HepG2 (cell line): Measurements from ENCODE around the gene ANO9.

ENCODE experiments used
- CTCF ChIP-seq: sonication (generic); formaldehyde crosslinking; IDR thresholded peaks from 2 replicates; pipeline ENCODE4 v1.5.0; 2020; ENCODE audit warnings: mild to moderate bottlenecking, missing genetic modification reagents, moderate library complexity
- ELK4 ChIP-seq: sonication (generic); formaldehyde crosslinking; IDR thresholded peaks from 2 replicates; pipeline ENCODE4 v1.9.0; 2021; ENCODE audit warnings: missing genetic modification reagents, borderline replicate concordance
- HDAC2 ChIP-seq: sonication (generic); formaldehyde crosslinking; IDR thresholded peaks from 2 replicates; pipeline ENCODE4 v1.4.0; 2020; ENCODE audit warnings: missing genetic modification reagents
- HMGXB4 ChIP-seq, 2 experiments: sonication (generic) in 1 of 2; formaldehyde crosslinking in 1 of 2; IDR thresholded peaks; 2 replicates each; pipeline versions ENCODE4 v1.4.0 to v1.6.1; 2018 to 2020; ENCODE audit warnings: missing genetic modification reagents in 2 of 2, borderline replicate concordance in 1 of 2, low read depth in 1 of 2, mild to moderate bottlenecking in 1 of 2, missing biosample characterization in 1 of 2
- NCOA1 ChIP-seq: sonication (generic); formaldehyde crosslinking; IDR thresholded peaks from 2 replicates; pipeline ENCODE4 v1.9.0; 2021; ENCODE audit warnings: missing genetic modification reagents
- NR2F1 ChIP-seq, 2 experiments: fragments of 450-650 bp in 1 of 2; formaldehyde crosslinking in 1 of 2; IDR thresholded peaks; 2 replicates each; pipeline versions ENCODE4 v1.5.0 to v1.6.1; 2016 to 2020; ENCODE audit warnings: mild to moderate bottlenecking in 1 of 2, missing compliant biosample characterization in 1 of 2, missing genetic modification reagents in 1 of 2, moderate library complexity in 1 of 2

GRCh38 chr11:468036-468435 is 26.2 kb upstream of the ANO9 start:
- TF ChIP-seq CTCF (CRISPR knock-in tag) (no peak), HMGXB4 (CRISPR knock-in tag; IDR thresholded peaks at IDR 0.05; ENCODE audit: borderline replicate concordance in 1 of 2, low read depth in 1 of 2) (no peak), HDAC2 (CRISPR knock-in tag) (no peak), NCOA1 (no peak), ELK4 (CRISPR knock-in tag) (no peak), NR2F1 (CRISPR knock-in tag; IDR thresholded peaks at IDR 0.05) (no peak)
